RPMI7951 (cell line): ENCODE measurements around the gene PAH. TPM values are rescaled to one million over a fixed set of nuclear protein-coding genes. Genes with fewer than 3 reads are reported as not detected.
A peak's percentile ranks its signal among the peaks of the same experiment; 100 is the strongest.

ENCODE experiments used
- DNase-seq: peaks from one replicate; pipeline ENCODE4 v3.0.0-alpha.2; 2012; ENCODE audit warnings: low read depth
- total RNA-seq: library from RNA; depleted of rRNA; stranded (reverse); fragments of >200 nt; shearing (Covaris generic); gene quantifications from 2 replicates; pipeline ENCODE4 v1.2.3, GENCODE V29; 2014

PAH gene
- total RNA-seq, 1 experiment from 2014 or later: not detected

DNA sequence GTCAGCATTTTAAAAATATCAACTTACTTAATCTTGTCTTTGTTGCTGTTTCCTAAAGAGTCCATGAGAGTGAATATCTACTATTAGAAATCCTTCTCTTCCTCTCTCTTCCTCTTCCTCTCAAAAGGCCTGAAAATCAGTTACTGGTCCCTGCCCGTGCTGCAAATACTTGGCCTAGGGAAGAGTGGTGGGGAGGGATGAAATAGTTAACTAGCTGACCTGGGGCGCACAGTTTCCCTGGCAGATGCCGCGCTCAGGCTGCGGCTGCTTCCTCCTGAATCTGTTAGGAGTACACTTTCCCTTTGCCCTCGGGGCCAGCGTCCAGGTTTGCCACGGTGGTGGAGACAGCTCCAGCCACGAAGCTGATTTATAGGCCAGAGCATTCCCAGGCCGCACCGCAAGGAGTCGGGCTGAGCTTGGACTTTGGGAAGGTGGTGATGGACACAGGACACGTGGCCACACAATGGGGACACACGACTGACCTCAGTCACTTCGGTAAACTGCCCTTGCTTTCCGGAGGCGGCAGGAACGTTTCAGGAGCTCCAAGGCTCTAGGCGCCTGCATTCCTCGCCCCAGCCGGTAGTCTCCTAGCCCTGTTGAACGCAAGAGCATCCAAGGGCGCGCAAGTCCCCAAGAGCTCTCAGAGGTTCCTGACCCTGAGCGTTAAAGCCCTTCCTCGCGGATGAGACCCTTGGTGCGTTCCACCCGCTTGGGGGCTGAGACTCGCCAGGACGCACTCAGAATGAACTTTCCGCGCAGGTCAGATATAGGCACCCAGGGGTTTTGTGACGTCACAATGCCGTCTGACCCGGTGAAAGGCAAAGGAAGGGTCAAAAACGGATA is 33.3 kb upstream of the PAH start:
- peak; percentile 1 for DNase-seq

DNA sequence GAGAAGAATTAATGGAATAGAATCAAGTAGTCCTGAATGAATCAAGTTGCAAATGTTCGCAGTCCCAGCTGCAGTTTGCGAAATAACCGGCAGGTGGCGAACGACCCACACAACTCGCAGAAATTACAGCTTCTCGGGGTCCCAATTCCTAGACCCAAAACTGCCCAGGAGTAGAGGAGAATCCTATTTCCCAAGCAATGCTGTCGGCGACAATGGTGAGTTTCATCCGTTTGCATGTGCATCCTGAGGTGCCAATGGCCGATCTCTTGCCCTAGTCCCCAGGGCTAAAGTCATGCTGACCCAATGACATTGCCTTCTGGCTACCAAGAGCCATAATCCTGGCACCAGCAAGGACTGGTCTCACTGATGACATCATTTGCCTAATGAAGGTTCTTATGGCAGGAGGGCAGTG is 31.9 kb upstream of the PAH start:
- peak; percentile 14 for DNase-seq

DNA sequence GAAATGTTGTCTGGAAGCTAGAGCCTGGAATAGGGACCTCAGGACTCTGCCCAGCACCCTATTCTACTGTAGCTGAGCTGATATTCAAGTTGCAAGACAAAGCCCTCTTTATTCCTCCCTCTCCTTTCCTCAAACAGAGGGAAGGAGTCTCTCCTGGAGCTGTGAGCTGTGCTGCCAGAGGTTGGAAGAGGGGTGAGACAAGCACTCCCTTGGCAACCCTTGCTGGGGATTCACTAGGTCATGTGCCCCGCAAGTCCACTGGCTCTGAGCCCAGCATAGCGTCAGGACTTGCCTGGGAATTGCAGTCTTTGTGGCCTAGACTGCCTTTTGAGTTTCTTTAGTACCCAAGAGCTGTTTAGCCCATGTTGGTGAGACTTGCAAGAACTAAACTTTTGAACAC is 29.0 kb upstream of the PAH start:
- DNase-seq: no peak

DNA sequence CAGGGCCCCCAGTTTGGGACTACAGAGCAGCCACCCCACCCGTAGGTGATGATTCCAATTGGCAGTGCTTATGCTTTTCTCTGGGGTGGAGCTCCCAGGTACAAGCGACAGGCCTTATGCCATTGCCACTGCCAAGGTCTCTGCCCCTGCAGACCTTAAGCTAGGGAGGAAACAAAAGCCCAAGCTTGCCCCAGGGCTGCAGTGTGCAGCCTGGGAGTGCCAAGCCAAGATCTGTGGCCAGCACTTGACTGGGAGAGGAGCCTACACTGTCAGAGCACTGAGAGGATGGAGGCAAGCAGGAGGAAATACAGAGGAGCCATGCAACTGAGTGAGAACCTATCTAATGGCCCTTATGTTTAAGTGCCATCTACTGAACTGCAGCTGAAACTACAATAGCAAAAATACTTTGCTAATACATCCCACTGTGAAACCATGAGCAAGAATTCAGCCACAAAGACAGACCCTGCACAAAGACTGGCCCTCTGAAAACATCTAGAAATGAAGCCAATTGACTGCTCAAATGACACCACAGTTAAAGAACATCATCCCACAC is 22.7 kb upstream of the PAH start:
- no peak for DNase-seq

DNA sequence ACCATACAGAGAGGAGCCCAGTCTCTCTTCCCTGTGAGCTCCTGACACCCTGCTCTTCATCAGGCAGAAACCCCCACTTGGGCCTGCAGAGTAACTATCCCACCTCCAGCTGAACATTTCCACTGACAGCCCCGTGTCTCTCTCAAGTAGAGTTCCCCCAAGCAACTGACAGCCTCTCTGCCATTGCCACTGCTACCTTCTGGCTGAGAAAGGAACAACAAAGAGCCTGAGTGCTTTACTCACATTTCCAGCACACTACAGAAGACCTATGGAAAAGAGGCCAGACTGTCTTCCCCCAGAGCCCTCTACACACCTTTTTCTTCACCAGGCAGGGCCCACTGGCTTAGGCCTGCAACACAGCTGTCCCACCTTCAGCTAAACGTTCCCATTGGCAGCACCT is 22.0 kb upstream of the PAH start:
- no peak for DNase-seq

DNA sequence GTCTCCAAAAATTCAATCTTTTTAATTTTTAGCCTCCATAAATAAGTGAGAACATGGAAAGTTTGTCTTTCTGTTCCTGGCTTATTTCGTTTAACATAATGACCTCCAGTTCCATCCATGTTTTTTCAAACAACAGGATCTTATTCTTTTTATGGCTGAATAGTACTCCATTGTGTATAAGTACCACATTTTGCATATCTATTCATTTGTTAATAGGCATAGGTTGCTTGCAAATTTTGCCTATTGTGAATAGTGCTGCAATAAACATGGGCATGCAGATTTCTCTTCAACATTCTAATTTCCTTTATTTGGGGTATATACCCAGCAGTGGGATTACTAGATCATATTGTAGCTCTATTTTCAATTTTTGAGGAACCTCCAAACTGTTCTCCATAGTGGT is 16.1 kb upstream of the PAH start:
- no peak for DNase-seq

DNA sequence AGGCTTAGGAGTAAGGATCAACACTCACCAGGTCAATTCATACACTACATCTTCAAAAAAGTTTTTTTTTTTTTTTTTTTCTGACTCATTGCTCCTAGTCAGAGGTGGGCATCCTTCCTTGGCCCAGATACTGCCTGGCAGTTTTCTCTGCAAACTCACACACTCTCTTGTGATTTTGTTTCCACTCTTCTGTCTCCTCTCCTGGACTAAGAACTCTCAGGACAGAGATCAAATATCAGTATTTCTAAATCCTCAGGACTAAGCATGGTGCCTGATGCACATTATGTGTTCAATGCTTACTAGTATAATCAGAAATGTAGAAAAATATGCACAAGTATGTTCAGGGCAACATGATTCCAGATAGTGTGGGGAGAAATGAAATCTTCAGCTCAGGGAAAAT is 10.2 kb upstream of the PAH start:
- DNase-seq: no peak

DNA sequence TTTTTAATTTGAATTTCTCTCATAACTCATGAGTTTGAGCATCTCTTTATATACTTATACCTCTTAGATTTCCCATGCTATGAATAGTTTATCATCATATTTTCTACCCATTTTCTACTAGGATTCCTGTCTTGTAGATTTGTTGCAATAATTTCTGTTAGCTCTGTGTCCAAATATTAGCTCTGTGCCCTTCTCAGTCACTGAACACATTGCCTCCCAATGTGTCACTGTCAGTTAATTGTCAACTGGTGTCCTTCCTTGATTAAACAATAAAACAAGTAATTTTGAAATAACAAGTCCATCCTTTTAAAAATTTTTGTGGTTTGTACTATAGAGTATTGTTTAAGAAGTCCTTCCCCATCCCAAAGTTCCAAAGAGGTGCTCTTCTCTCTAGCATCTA is 4.2 kb upstream of the PAH start:
- no peak for DNase-seq

DNA sequence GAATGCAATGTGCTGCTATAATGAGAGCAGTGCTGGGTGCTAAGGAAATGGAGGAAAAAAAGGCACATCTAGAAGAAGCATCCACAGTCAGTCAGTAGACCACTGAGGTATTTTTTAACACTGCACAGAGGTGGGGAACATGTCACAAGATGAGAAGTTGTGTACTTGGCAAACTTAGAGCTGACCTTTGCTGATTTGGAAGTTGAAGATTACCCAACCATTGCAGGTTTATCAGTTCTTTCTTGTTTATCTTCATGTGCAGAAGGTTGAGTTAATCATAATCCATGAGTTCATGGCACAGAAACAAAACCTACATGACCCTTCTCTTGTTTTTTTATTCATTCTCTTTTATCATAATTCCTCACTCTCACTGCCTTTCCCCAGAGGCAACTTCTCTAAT is 3.2 kb upstream of the PAH start:
- no peak for DNase-seq

DNA sequence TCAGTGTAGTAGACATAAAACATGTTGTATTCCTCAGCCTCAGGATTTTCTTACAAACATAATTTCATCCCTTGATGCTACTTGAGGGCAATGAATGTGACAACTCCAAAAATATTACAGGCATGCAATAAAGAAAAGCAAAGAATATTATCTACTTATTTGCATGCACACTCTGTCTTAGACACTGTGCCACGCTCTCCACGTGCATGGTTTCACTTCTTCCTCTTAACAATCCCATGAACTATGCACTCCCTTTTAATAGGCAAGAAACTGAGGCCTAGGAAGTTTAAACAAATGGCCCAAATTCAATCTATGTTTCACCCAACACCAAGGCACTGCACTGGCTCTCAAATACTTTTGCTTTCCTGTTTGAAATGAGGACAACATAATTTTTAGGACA is 1.8 kb upstream of the PAH start:
- DNase-seq: no peak

DNA sequence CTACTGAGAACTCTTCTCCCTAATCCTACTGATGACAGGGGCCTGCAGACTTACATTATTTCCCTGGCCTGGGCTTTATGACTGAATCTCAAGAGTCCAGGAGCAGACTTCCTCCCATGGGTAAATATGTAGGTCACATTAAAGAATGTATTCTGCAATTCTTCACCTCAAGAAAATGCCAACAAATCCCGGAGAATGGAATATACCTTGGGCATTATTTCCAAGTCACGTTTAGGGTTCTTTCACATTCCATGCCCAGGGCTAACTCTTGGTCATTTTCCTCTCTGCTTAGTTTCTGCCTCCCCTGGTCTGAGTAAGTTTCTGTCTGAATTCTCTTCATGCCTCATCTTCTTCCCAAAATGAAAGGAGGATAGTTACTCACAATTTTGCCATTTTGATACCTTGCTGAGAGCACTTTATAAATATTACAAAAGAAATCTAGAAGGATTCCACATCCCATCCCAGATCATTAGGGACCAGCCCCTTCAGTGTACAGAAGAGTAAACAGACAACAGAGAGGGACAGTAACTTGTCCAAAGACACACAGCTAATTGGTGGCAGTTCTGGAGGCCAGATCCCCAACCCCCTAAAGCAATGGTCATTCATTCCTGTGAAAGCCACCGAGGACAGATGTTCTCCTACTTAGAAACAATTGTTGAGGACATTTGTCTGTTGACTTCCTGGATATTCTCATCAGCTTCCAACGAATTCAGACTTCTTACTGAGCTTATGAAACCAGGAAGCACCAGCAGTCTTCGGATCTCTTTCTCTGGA is 605 bp downstream of the PAH start:
- no peak for DNase-seq

DNA sequence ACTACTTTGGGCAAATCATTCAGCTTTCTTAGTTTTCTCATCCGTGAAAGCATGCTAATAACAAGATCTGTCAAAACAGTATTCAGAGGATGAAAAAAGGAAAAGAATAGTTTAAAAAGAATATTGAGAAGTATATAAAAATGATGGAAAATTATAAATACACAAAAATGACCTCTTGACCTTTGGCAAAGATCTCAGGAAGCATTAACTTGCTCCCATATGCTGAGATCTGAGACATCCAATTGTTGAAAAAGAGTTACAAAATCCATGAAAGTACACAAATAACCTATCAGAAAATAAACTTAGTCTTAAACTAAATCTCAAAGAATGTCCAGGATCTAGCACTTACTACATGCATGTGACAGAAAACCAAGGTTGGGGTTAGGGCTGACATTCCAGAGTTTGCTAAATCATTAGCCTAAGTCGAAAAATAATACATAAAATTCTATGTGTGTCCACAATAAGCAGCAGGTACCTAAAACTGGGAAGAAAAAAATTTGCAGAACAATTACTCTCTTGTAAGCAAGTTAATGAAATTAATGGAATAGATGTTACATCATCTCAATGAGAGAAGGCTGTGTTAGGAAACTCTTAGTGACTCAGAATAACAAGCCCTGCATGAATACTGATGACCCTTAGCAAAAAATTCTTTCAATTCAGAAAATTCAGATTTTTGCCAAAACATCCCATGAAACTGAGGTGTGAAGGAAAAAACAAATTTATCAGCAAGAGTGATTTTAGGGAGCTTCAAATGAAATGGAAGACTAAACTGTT is 3.4 kb downstream of the PAH start:
- no peak for DNase-seq

DNA sequence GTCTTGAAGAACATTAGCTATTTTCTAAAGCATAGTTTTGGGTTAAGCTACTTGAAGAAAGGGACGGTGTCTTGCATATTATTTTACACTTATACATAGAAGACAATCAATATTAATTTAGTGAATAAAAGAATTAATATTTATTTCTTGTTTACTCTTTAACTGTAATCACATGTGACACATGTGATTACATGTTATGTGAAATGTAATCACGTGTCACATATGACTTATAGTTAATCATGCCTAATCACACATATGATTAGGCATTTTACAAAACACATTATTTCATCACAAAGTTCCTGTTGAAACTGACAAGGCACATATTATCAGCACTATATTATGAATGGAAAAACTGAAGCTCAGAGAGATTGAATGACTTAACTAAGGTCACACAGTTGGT is 4.8 kb downstream of the PAH start:
- DNase-seq: no peak

DNA sequence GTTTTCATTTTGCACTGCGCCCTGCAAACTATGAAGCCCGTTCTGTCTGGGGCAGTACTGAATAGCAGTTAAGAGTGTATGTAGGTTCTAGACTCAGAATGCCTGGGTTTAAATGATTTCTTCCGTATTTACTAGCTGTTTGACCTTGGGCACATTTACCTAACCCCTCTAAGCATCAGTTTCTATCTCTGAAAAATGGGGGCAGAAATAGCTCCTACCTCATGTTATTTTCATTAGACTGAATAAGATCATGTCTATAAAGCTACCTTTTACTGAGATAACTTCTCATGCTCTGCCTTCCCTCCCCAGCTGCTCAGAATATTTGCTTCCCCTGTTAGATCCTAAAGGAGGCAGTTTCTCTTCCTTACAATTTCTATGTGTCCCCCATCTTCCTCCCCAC is 5.7 kb downstream of the PAH start:
- no peak for DNase-seq

DNA sequence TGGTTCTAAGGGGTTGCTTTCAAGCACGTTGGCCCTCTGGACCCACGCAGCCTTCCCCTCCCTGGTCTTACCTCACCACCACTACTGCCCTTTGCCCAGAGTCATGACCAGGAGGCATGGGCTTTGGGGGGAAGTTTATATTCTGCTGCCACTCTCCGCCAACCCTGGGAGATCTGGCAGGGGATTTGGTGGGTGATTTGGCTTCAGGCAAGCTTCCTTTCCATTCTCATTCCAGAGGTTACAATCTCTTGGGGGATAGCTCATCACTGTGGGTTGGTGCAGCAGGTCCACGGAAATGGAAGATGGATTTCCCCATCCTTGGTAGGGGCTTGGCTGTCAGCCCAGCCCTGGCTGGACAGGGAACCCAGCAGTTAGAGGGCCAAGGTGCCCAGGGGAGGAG is 6.3 kb downstream of the PAH start:
- DNase-seq: no peak

DNA sequence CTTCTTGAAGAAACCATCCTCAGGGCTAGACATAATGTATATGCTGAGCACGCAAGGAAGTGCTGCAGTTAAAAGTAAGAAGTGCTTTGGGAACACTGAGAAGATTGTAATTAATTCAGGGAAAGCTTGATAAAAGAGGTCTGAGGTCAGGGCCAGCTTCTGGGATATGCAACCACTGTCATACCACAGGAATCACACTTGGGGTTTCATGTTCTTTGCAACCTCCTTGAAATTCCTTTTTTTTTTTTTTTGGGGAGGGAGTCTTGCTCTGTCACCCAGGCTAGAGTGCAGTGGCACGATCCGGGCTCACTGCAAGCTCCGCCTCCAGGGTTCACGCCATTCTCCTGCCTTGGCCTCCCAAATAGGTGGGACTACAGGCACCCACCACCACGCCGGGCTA is 6.9 kb downstream of the PAH start:
- DNase-seq: no peak

DNA sequence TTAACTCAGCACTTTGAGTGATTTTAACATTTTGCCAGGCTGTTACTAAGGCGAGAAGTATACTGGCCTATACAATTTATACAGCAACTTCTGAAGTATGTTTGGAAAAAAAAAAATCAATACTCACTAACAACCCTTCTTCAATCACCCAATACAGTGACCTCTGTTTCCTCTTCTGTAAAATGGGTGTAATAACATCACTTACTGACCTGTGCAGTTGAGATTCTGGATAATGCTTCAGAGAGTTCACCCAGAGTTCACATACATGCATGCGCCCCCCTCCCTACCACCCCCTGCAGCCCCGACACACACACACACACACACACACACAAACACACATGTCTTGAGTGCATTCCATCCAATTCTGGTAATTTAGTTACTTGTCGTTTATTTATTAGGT is 9.1 kb downstream of the PAH start:
- no peak for DNase-seq

DNA sequence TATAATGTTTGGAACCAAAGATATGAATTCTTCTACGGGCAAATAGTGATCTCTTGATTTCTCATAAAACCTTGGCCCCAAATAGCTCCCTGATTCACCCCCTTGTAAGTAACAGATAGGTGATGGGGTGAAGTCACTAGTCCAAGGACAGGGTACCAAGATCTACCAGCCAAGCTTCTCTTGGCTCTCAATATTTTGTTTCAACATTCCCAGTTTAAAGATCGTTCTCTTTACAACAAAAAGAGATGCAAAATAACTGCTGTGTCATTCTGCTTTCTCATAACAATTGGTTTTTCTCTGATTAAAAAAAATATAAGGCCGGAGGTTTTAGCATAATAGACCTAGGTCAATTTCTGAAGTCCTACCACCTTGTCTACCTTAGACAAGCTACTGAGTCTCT is 11.8 kb downstream of the PAH start:
- no peak for DNase-seq

DNA sequence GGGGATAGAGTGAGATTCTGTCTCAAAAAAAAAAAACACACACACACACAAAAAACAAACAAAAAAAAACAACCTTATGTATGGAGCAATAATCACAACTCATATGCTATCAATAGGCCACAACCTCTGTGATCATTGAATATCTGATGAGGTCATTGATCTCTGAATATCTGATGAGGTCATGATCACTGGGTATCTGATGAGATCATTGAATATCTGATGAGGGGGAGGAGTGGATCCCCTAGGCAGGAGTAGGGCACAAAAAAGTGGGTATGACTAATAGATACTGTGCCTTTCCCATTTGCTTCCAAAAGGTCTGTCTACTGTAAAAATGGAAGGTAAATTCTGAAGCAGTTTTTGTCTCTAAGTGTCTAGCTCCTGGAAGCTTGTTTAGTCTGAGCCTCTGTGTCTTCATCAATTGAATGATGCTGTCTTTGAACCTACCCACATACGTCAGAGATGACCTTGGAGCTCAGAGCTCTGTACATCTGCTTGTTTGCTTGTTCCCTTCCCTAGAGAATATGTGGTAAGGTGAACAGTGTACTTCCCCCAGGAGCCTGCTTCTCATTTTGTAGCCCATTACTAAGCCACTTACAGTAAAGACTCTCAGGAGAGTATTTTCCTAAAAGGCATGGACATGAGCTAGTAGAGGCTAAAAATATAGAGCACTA is 13.6 kb downstream of the PAH start:
- no peak for DNase-seq

DNA sequence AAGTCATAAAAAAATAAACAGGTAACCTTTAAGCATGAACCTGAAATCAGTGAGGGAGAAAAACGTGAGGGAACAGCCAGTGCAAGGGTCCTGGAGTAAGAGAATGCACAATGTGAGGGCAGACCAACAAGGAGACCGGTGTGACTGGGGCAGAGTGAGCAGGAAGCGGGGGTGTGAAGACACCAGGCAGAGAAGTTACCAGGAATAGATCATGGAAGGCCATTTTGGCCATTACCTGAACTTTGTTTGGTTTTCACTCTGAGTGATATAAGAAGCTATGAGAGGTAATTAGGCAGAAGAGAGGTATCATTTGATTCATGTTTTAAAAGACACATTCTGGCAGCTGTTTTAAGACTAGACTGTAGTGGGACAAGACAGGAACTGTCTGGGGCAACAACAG is 15.0 kb downstream of the PAH start:
- no peak for DNase-seq

DNA sequence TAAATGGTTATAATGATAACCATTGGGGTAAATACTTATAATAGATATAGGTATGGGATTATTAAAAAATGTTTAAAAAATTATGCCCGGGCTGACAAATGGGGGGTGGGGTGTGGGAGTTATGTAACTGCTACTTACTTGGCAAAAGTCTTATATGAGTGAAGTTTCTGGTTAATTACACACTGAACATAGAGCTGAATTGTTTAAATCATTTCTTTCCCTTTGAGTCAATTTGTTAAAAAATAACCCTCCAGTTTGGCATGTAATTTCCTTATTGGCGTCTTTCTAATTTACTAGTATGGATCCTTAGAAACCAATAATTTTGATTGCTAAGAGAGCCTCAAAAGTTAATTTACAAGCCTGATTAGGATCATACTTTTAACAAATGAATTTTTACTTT is 16.7 kb downstream of the PAH start:
- no peak for DNase-seq

DNA sequence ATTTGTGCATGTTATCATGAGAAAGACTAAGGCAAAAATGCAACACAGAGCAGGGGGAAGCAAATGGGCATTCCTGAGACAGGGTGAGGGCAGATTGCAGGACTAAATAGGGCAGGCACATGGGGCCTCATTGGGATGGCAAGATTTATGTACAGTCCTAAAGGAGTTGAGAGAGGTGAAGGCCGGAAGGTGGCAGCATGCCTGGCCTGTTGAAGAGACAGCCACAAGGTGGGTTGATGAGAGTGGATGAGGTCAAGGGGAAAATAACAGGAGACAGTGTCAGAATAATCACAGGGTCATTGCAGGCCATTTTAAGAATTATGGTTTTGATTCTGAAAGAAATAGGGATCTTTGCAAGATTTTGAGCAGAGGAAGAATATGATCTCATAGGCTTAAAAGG is 21.0 kb downstream of the PAH start:
- DNase-seq: no peak
